ENCODE data around the gene HIF3A. TPM values are rescaled to one million over a fixed set of nuclear protein-coding genes. Genes with fewer than 3 reads are reported as not detected.

The HIF3A gene
- total and polyA plus RNA-seq, 2 donors (not counting 3 experiments of a cell fraction or from before 2014, with no cell fraction given): 8.1 to 8.5 TPM

GRCh38 chr19:46296202-46296480 is 701 bp upstream of the HIF3A start:
- no peak for FAIRE-seq
- Histone ChIP-seq H3K79me2 (ENCODE audit: control insufficient read depth, insufficient read depth, low read length) (no peaks in the 10 kb centered on the region), H3K27me3 (ENCODE audit: control insufficient read depth in 2 of 2, insufficient read depth in 2 of 2, low read length in 2 of 2) (peaks cover 0 to 13% of the 10 kb centered on the region in 2 experiments), H3K36me3 (ENCODE audit: control insufficient read depth in 2 of 2, extremely low read depth in 1 of 2, insufficient read depth in 2 of 2, low read length in 2 of 2) (no peaks in the 10 kb centered on the region), H3K27ac (ENCODE audit: insufficient read depth, low read depth, low read length) (no peak overlapping the region), H4K20me1 (replicated peaks; ENCODE audit: control insufficient read depth, extremely low read depth, insufficient read depth, low read length) (no peaks in the 10 kb centered on the region), H3K9ac (replicated peaks; ENCODE audit: extremely low read depth, insufficient read depth, low read length) (no peak overlapping the region), H2AFZ (ENCODE audit: low read depth, low read length) (no peak overlapping the region), H3K4me1 (ENCODE audit: control insufficient read depth, extremely low read depth, insufficient read depth, low read length) (peaks cover 35% of the 10 kb centered on the region), H3K9me3 (replicated peaks; ENCODE audit: control insufficient read depth, insufficient read depth, low read length) (no peaks in the 10 kb centered on the region), H3K4me2 (ENCODE audit: insufficient read depth, low read length) (no peak overlapping the region), H3K9me1 (replicated peaks; ENCODE audit: control insufficient read depth, extremely low read depth, insufficient read depth, low read length) (no peaks in the 10 kb centered on the region), H3K4me3 (replicated peaks in 1 of 3; ENCODE audit: insufficient read depth in 1 of 3, low read depth in 1 of 3, low read length in 3 of 3) (no peak overlapping the region)
- intact Hi-C loops (cut with micrococcal nuclease) (no loop called here), dilution Hi-C loops (cut with MboI; ENCODE audit: extremely low pct_ligation_motif_present, low sequenced_read_pairs) (no loop called here)
- no peak for DNase-seq (ENCODE audit: low read depth, low spot score)
- no TSS peak for BruUV-seq (replicated peaks)
- TF ChIP-seq POLR2AphosphoS5 (IDR thresholded peaks at IDR 0.05; ENCODE audit: insufficient read depth, low read depth, low read length) (no peak), POLR2A (IDR thresholded peaks at IDR 0.05; ENCODE audit: low read depth, low read length) (no peak), EZH2 (IDR thresholded peaks at IDR 0.05; ENCODE audit: borderline replicate concordance, low read depth, low read length, severe bottlenecking) (no peak)
- POLR2A ChIA-PET: interaction anchor here (0.5 to 0.6 kb wide), 2 partner anchors 136 to 256 kb away, joined by 3 read pairs; no protein-coding TSS in a partner anchor
- CTCF ChIA-PET: interaction anchor here (1.8 kb wide), 1 partner anchor 16 kb away, joined by 5 read pairs; no protein-coding TSS in a partner anchor

DNA sequence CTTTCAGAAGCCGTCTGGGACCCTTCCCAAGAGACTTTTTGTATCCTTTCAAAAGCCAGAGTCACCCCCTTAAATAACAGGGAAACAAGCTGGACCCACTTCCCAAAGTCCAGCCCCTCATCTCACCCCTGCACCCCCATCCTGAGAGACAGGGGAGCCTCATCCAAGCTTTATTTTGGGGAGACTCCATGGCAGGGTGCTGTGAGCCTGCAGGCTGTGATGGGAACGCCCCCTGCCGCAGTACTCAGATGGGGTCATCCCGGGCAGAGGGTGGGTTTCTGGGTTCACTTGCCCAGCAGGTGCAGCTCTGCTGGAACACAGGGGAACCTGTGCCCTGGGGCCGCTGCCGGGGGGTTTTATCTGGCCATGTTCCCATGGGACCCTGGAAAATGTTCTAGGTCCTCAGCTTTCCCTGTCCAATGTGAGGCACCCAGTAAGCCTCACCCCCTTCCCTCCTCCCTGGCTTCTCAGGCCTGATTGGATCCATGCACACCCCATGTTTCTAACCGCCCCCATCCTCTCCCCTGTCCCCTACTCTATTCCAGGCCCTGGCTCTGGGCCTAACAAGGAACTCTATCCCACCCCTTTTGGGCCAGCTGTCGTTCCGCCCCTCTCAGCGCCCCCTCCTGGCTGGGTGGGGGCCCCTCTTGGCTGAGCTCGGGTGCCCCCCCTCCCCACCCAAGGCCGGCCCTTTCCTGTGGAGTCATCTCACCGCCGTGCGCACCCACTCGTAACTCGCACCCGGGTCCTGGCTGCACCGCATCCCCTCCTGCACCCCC is 1.0 kb downstream of the HIF3A start:
- DNase-seq (ENCODE audit: low read depth, low spot score) (peak; percentile 43), FAIRE-seq (no peak)
- intact Hi-C loops (cut with micrococcal nuclease): loop anchor here (2.0 kb wide), 1 partner anchor 15 kb away; no protein-coding TSS in a partner anchor
- Histone ChIP-seq H2AFZ (ENCODE audit: low read depth, low read length) (no peak overlapping the region), H3K36me3 (ENCODE audit: control insufficient read depth in 2 of 2, extremely low read depth in 1 of 2, insufficient read depth in 2 of 2, low read length in 2 of 2) (no peaks in the 10 kb centered on the region), H3K79me2 (ENCODE audit: control insufficient read depth, insufficient read depth, low read length) (no peaks in the 10 kb centered on the region), H3K4me2 (ENCODE audit: insufficient read depth, low read length) (peak overlapping the region; percentile 59), H3K9ac (replicated peaks; ENCODE audit: extremely low read depth, insufficient read depth, low read length) (no peak overlapping the region), H3K9me1 (replicated peaks; ENCODE audit: control insufficient read depth, extremely low read depth, insufficient read depth, low read length) (no peaks in the 10 kb centered on the region), H3K27me3 (ENCODE audit: control insufficient read depth in 2 of 2, insufficient read depth in 2 of 2, low read length in 2 of 2) (peaks cover 0 to 13% of the 10 kb centered on the region in 2 experiments), H3K27ac (ENCODE audit: insufficient read depth, low read depth, low read length) (no peak overlapping the region), H3K4me3 (replicated peaks in 1 of 3; ENCODE audit: insufficient read depth in 1 of 3, low read depth in 1 of 3, low read length in 3 of 3) (peak overlapping the region in 2 of 3 experiments; percentile 21 to 24), H4K20me1 (replicated peaks; ENCODE audit: control insufficient read depth, extremely low read depth, insufficient read depth, low read length) (no peaks in the 10 kb centered on the region), H3K9me3 (replicated peaks; ENCODE audit: control insufficient read depth, insufficient read depth, low read length) (no peaks in the 10 kb centered on the region), H3K4me1 (ENCODE audit: control insufficient read depth, extremely low read depth, insufficient read depth, low read length) (peaks cover 38% of the 10 kb centered on the region)
- TF ChIP-seq GATA2 (IDR thresholded peaks at IDR 0.05; ENCODE audit: insufficient read depth, insufficient read length, low read depth, low read length) (no peak), FOS (IDR thresholded peaks at IDR 0.05; ENCODE audit: borderline replicate concordance, insufficient read depth, low read length) (no peak), MYC (IDR thresholded peaks at IDR 0.05; ENCODE audit: low read depth, low read length) (no peak), MAX (IDR thresholded peaks at IDR 0.05; ENCODE audit: insufficient read depth, insufficient read length) (no peak), EZH2 (IDR thresholded peaks at IDR 0.05; ENCODE audit: borderline replicate concordance, low read depth, low read length, severe bottlenecking) (peak; percentile 12), JUN (IDR thresholded peaks at IDR 0.05; ENCODE audit: borderline replicate concordance, insufficient read depth, insufficient read length, low read depth) (no peak), POLR2A (IDR thresholded peaks at IDR 0.05; ENCODE audit: low read depth, low read length) (no peak), POLR2AphosphoS5 (IDR thresholded peaks at IDR 0.05; ENCODE audit: insufficient read depth, low read depth, low read length) (peak; percentile 34)
- TF ChIP-seq, protein P1, sequence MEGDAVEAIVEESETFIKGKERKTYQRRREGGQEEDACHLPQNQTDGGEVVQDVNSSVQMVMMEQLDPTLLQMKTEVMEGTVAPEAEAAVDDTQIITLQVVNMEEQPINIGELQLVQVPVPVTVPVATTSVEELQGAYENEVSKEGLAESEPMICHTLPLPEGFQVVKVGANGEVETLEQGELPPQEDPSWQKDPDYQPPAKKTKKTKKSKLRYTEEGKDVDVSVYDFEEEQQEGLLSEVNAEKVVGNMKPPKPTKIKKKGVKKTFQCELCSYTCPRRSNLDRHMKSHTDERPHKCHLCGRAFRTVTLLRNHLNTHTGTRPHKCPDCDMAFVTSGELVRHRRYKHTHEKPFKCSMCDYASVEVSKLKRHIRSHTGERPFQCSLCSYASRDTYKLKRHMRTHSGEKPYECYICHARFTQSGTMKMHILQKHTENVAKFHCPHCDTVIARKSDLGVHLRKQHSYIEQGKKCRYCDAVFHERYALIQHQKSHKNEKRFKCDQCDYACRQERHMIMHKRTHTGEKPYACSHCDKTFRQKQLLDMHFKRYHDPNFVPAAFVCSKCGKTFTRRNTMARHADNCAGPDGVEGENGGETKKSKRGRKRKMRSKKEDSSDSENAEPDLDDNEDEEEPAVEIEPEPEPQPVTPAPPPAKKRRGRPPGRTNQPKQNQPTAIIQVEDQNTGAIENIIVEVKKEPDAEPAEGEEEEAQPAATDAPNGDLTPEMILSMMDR (IDR thresholded peaks at IDR 0.05; ENCODE audit: extremely low read depth in 1 of 2, insufficient read depth in 1 of 2, low read depth in 1 of 2, low read length in 2 of 2): peak in 1 of 2 donors; percentile 49
- BruUV-seq (replicated peaks): no TSS peak
- dilution Hi-C loops (cut with MboI; ENCODE audit: extremely low pct_ligation_motif_present, low sequenced_read_pairs): no loop called here
- POLR2A ChIA-PET: interaction anchor here (0.6 kb wide), 2 partner anchors 18 to 168 kb away, joined by 6 read pairs; no protein-coding TSS in a partner anchor
- CTCF ChIA-PET: interaction anchor here (0.6 to 5.9 kb wide), 9 partner anchors 9 to 324 kb away, joined by 3 to 119 read pairs (median 3); partner anchors contain the start of gene PPP5C
